Measurements from ENCODE around the gene ASCC1.
"Not testable (repeated sequence)": the region's sequence is repeated elsewhere in the genome, so short reads cannot be mapped to it uniquely, and the experiment has no call there.

Gene ASCC1

DNA sequence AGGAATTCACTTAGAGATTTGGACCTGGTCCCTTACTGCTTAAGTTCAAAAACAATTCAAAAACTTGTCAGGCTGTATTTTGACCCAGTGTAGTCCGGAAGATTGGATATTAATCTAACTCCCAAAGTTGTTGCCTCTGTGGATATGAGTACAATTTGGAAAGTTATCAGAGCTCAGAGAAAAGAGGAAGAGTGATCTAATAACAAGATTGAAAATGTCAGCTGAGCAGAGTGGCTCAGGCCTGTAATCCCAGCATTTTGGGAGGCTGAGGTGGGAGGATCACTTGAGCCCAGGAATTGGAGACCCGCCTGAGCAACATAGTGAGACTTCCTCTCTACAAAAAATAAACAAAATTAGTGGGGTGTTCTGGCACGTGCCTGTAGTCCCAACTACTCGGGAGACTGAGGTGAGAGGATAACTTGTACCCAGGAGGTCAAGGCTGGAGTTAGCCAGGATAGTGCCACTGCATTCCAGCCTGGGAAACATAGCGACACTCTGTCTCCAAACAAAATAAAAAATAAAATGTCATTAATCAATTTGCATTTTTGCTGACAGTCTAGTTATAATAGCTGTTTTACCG is 3.2 kb upstream of the ASCC1 start:
- DNase-seq = no peak

- DNase-seq = no peak
Observed at GRCh38 chr10:72218726-72219125, 2.6 kb upstream of the ASCC1 start.

GRCh38 chr10:72218325-72218724 is 2.2 kb upstream of the ASCC1 start:
- no peak for DNase-seq

GRCh38 chr10:72211832-72212231 is 4.2 kb downstream of the ASCC1 start:
- not testable (repeated sequence) for DNase-seq

GRCh38 chr10:72211381-72211780 is 4.7 kb downstream of the ASCC1 start:
- not testable (repeated sequence) for DNase-seq

- DNase-seq = not testable (repeated sequence)
Observed at GRCh38 chr10:72208526-72208925, 7.5 kb downstream of the ASCC1 start.

DNA sequence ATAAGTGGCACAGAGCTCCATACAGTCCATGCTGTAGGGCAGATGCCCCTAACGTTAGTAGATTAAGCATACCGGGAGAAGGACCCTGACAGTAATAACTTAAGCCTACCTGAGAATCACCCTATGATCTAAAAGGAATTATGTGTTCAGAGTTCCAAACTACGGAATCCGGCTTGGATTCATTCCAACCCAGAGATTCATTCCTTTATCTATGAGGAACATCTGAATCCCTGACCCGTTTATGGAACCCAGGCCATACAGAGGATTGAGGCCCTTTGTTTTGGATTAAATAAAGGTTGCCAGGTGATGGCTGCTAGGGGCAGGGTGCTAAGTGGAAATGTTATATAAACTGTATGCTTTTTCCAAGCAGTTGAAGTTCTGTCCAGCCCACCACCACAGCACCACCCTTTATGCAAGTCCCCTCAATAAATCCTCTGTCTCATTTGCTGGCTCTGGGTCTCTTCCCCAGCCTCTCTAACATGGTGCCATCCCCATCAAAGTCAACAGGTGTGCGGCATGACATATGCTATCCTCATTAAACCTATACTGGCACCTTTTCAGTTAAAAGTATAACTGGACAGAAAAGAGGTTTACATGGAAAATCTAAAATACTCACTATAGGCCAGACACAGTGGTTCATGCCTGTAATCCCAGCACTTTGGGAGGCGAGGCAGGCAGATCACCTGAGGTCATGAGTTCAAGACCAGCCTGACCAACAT is 9.4 kb downstream of the ASCC1 start:
- DNase-seq = no peak

GRCh38 chr10:72204724-72205123 is 11.4 kb downstream of the ASCC1 start:
- DNase-seq = no peak

DNA sequence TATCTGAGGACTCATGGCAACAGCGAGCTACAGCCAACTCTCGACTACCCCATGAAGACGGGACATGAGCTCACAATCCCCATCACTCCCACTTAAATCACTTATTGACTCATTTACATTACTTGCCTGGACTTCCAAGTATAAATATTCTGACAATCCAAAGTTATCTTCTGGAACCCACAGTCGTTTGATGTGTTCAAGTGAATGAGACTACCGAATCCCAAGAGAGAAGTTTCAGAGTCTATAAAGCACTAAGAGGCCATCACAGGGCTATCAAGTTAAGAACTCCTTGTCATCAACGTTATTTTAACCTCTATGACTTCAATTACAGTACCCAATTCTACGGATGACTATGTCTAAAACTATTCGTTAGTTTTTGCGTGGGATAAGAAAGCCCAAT is 11.8 kb downstream of the ASCC1 start:
- no peak for DNase-seq

DNA sequence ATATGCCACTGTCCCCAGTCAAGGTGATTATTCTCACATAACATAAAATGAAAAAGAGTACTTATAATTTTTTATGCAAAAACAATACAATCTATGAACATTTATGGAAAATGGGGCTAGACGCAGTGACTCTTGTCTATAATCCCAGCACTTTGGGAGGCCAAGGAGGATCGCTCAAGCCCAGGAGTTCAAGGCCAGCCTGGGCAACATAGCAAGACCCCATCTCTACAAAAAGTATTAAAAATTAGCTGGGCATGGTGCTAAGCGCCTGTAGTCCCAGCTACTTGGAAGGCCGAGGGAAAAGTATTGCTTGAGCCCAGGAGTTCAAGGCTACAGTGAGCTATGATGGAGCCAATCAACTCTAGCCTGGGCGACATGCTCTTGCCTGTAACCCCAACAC is 14.8 kb downstream of the ASCC1 start:
- DNase-seq = no peak

GRCh38 chr10:72200883-72201282 is 15.2 kb downstream of the ASCC1 start:
- DNase-seq = no peak

- DNase-seq = no peak
Observed at GRCh38 chr10:72194949-72195348, 21.1 kb downstream of the ASCC1 start.

- DNase-seq = no peak
Observed at GRCh38 chr10:72186982-72187330, 29.1 kb downstream of the ASCC1 start.

GRCh38 chr10:72186258-72186981 is 29.7 kb downstream of the ASCC1 start:
- no peak for DNase-seq

GRCh38 chr10:72184156-72184555 is 31.9 kb downstream of the ASCC1 start:
- DNase-seq = no peak

GRCh38 chr10:72177454-72177853 is 38.6 kb downstream of the ASCC1 start:
- DNase-seq = no peak

- DNase-seq = no peak
Observed at GRCh38 chr10:72176701-72177100, 39.4 kb downstream of the ASCC1 start.

- no peak for DNase-seq
Observed at GRCh38 chr10:72175149-72175548, 40.9 kb downstream of the ASCC1 start.

- DNase-seq = no peak
Observed at GRCh38 chr10:72174297-72174662, 41.8 kb downstream of the ASCC1 start.

- no peak for DNase-seq
Observed at GRCh38 chr10:72173619-72174296, 42.3 kb downstream of the ASCC1 start.

- no peak for DNase-seq
Observed at GRCh38 chr10:72173262-72173618, 42.8 kb downstream of the ASCC1 start.

DNA sequence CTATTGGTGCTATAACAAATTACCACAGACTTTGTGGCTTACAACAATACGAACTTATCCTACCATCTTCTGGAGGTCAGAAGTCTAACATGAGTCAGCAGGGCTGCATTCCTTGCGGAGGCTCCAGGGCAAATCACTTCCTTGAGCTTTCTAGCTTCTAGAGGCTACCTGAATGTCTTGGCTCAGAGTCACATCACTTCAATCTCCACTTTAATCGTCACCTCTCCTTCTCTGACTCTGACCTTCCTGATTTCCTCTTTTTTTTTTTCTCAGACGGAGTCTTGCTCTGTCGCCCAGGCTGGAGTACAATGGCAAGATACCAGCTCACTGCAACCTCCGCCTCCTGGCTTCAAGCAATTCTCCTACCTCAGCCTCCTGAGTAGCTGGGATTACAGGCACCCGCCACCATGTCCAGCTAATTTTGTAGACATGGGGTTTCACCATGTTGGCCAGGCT is 44.9 kb downstream of the ASCC1 start:
- no peak for DNase-seq

- DNase-seq = no peak
Observed at GRCh38 chr10:72170733-72171132, 45.3 kb downstream of the ASCC1 start.

- no peak for DNase-seq
Observed at GRCh38 chr10:72170263-72170662, 45.8 kb downstream of the ASCC1 start.
